A549 (cell line): ENCODE results near the gene CACNG5. TPM values are rescaled to one million over a fixed set of nuclear protein-coding genes. Genes with fewer than 3 reads are reported as not detected.

ENCODE experiments used
- ATAC-seq, 2 experiments: fragments of 200-7000 bp in 1 of 2; fragments of >200 bp in 1 of 2; cut with Nextera tagmentation in 1 of 2; cut with Tn5 transposase in 1 of 2; 3 replicates each; pipeline versions ENCODE4 v1.8.0 to v1.9.1; 2018 to 2020; ENCODE audit warnings: mild to moderate bottlenecking in 1 of 2, moderate library complexity in 1 of 2
- CTCF ChIA-PET: fragments of 300-600 bp; sonication (Branson Sonifier 250); formaldehyde crosslinking; extraction: SDS; loops from one replicate; lab custom pipeline; 2021; ENCODE audit warnings: antibody characterized with exemption, inconsistent platforms; lab: Yijun Ruan, JAX
- POLR2A ChIA-PET: fragments of 350-600 bp; formaldehyde crosslinking; extraction: SDS; loops from one replicate; lab custom pipeline; 2021; ENCODE audit warnings: antibody characterized with exemption, inconsistent platforms; lab: Yijun Ruan, JAX
- DNase-seq, 2 experiments: peaks; one replicate each; pipeline versions ENCODE4 v3.0.0 to v3.0.0-alpha.2; 2011 to 2016; ENCODE audit warnings: low read depth in 1 of 2, low spot score in 1 of 2
- FAIRE-seq: peaks from 2 replicates; lab custom pipeline; 2011; peaks lifted over from hg19 to GRCh38; lab: Jason Lieb, UNC
- H3K27ac ChIP-seq, 2 experiments: fragments of >200 bp; sonication (Bioruptor Twin); formaldehyde crosslinking; 3 replicates each; pipeline ENCODE4 v1.5.1; 2016 to 2017
- H3K4me1 ChIP-seq: fragments of >200 bp; sonication (Bioruptor Twin); formaldehyde crosslinking; 3 replicates; pipeline ENCODE4 v1.6.1; 2016
- H3K4me2 ChIP-seq: fragments of >200 bp; sonication (Bioruptor Twin); formaldehyde crosslinking; 3 replicates; pipeline ENCODE4 v1.6.1; 2016
- H3K4me3 ChIP-seq: fragments of >200 bp; sonication (Bioruptor Twin); formaldehyde crosslinking; 3 replicates; pipeline ENCODE4 v1.5.1; 2016
- H3K9me3 ChIP-seq: fragments of >200 bp; sonication (Bioruptor Twin); formaldehyde crosslinking; 3 replicates; pipeline ENCODE4 v1.6.1; 2016
- BHLHE40 ChIP-seq: IDR thresholded peaks from 2 replicates; pipeline ENCODE4 v1.6.1; 2012; ENCODE audit warnings: low read depth, low read length, inconsistent platforms
- CHD4 ChIP-seq: fragments of 200-600 bp; sonication (generic); IDR thresholded peaks from 2 replicates; pipeline ENCODE4 v1.6.1; 2016; ENCODE audit warnings: antibody characterized with exemption, mild to moderate bottlenecking, borderline replicate concordance
- EHF ChIP-seq: fragments of 250-450 bp; sonication (Bioruptor Pico); IDR thresholded peaks from 2 replicates; pipeline ENCODE4 v1.5.0; 2020; ENCODE audit warnings: mild to moderate bottlenecking
- ESRRA ChIP-seq: fragments of 150-350 bp; IDR thresholded peaks from 2 replicates; pipeline ENCODE4 v1.6.1; 2014; ENCODE audit warnings: mild to moderate bottlenecking, low read length, borderline replicate concordance
- FOSL2 ChIP-seq, 2 experiments: fragments of 450-650 bp in 1 of 2; fragments of >200 bp in 1 of 2; sonication (Bioruptor Twin) in 1 of 2; formaldehyde crosslinking; IDR thresholded peaks; 2 replicates each; pipeline versions ENCODE4 v1.5.0 to v1.6.1; 2016 to 2020; ENCODE audit warnings: mild to moderate bottlenecking in 1 of 2, moderate library complexity in 1 of 2
- GATA3 ChIP-seq: IDR thresholded peaks from 2 replicates; pipeline ENCODE4 v1.6.1; 2012; ENCODE audit warnings: borderline replicate concordance
- HOXA7 ChIP-seq: fragments of 250-450 bp; sonication (Bioruptor Pico); IDR thresholded peaks from 2 replicates; pipeline ENCODE4 v1.5.0; 2020; ENCODE audit warnings: mild to moderate bottlenecking, moderate library complexity
- JUN ChIP-seq, 2 experiments: fragments of >200 bp; sonication (Bioruptor Twin); formaldehyde crosslinking; IDR thresholded peaks; 2 replicates in 1 of 2; 3 replicates in 1 of 2; pipeline ENCODE4 v1.6.1; 2016 to 2017
- MAZ ChIP-seq: fragments of 150-350 bp; IDR thresholded peaks from 2 replicates; pipeline ENCODE4 v1.6.1; 2014; ENCODE audit warnings: antibody characterized with exemption, low read depth, low read length, borderline replicate concordance
- NFE2L2 ChIP-seq: fragments of 150-350 bp; conservative IDR thresholded peaks from 2 replicates; pipeline ENCODE4 v1.6.1; 2014; ENCODE audit warnings: low read length
- NR3C1 ChIP-seq: fragments of >200 bp; sonication (Bioruptor Twin); formaldehyde crosslinking; IDR thresholded peaks from 3 replicates; pipeline ENCODE4 v1.6.1; 2017
- POLR2A ChIP-seq: IDR thresholded peaks from 2 replicates; pipeline ENCODE4 v1.6.1; 2012; ENCODE audit warnings: mild to moderate bottlenecking, low read length
- RCOR1 ChIP-seq: fragments of 150-350 bp; IDR thresholded peaks from 2 replicates; pipeline ENCODE4 v1.6.1; 2014; ENCODE audit warnings: antibody characterized with exemption, low read length, low read depth
- RNF2 ChIP-seq: fragments of 200-600 bp; sonication (generic); IDR thresholded peaks from 2 replicates; pipeline ENCODE4 v1.6.1; 2016; ENCODE audit warnings: low read depth, mild to moderate bottlenecking, antibody characterized with exemption, moderate library complexity, borderline replicate concordance
- ZFP36 ChIP-seq: fragments of 450-650 bp; IDR thresholded peaks from 2 replicates; pipeline ENCODE4 v1.6.1; 2014; ENCODE audit warnings: borderline replicate concordance; ENCODE audit not compliant: partially characterized antibody
- ZSCAN20 ChIP-seq: fragments of 250-450 bp; sonication (Bioruptor Pico); IDR thresholded peaks from 2 replicates; pipeline ENCODE4 v1.8.0; 2022; ENCODE audit warnings: mild to moderate bottlenecking, moderate library complexity
- WGBS: methylation state at CpG from one replicate; pipeline ENCODE4 v1.1.6; 2017; ENCODE audit errors: missing lambda C conversion rate; 5-methylcytosine and 5-hydroxymethylcytosine counted together
- polyA plus RNA-seq, 4 experiments: library from polyadenylated mRNA; depleted of rRNA in 3 of 4; stranded (reverse); fragments of >200 nt; fragmentation: RNase III in 1 of 4; extraction: RNeasy Plus Mini Kit Qiagen cat#74134 plus additional on column Dnase treatment in 1 of 4; gene quantifications; 2 replicates in 3 of 4; 3 replicates in 1 of 4; pipeline ENCODE4 v1.2.3, GENCODE V29; 2011 to 2017
- TF ChIP-seq, protein P1 (sequence below): fragments of 150-350 bp; IDR thresholded peaks from 2 replicates; pipeline ENCODE4 v1.6.1; 2014; ENCODE audit warnings: low read depth, mild to moderate bottlenecking, low read length
- TF ChIP-seq, protein P2 (sequence below): fragments of >200 bp; sonication (Bioruptor Twin); formaldehyde crosslinking; IDR thresholded peaks from 2 replicates; pipeline ENCODE4 v1.6.1; 2016
- TF ChIP-seq, protein P3 (sequence below): fragments of >200 bp; sonication (Bioruptor Twin); formaldehyde crosslinking; IDR thresholded peaks from 3 replicates; pipeline ENCODE4 v1.5.1; 2016
- TF ChIP-seq, protein P4 (sequence below): fragments of 250-450 bp; sonication (Bioruptor Pico); IDR thresholded peaks from 2 replicates; pipeline ENCODE4 v1.5.0; 2020; ENCODE audit warnings: low read depth, mild to moderate bottlenecking, moderate library complexity
- TF ChIP-seq, protein P5 (sequence below): fragments of 450-650 bp; IDR thresholded peaks from 2 replicates; pipeline ENCODE4 v1.6.1; 2014; ENCODE audit warnings: antibody characterized with exemption

Gene CACNG5
- polyA plus RNA-seq, 2 of the 4 experiments (the other 2 are of a cell fraction): 0.09 TPM; not detected in 1

DNA sequence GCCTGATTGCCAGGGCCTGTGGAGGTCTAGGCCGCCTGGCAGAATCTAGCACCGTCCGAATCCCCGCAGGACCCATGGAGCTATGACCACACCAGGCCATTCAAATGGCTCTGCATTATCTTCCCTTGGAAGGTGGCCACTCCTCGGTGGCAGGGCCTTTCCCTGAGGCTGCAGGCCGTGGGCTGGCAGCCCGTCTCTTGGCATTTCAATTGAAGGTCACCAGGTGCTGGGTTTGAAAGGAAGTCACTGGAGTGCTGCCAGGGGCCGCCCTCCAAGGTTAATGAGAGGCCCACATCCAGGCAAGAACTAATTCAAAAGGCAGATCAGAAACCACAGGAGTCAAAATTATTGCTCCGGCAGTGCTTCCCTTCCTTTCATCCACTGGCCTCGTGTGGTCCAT lies 27.7 kb upstream of the CACNG5 start:
- Histone ChIP-seq H3K9me3 (no peaks in the 10 kb centered on the region), H3K27ac (no peak overlapping the region), H3K4me3 (no peak overlapping the region), H3K4me1 (no peaks in the 10 kb centered on the region), H3K4me2 (no peak overlapping the region)
- no peak for TF ChIP-seq NR3C1
- no peak for TF ChIP-seq EHF (CRISPR knock-in tag)
- TF ChIP-seq, protein P1, sequence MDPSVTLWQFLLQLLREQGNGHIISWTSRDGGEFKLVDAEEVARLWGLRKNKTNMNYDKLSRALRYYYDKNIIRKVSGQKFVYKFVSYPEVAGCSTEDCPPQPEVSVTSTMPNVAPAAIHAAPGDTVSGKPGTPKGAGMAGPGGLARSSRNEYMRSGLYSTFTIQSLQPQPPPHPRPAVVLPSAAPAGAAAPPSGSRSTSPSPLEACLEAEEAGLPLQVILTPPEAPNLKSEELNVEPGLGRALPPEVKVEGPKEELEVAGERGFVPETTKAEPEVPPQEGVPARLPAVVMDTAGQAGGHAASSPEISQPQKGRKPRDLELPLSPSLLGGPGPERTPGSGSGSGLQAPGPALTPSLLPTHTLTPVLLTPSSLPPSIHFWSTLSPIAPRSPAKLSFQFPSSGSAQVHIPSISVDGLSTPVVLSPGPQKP: no peak
- TF ChIP-seq, protein P2, sequence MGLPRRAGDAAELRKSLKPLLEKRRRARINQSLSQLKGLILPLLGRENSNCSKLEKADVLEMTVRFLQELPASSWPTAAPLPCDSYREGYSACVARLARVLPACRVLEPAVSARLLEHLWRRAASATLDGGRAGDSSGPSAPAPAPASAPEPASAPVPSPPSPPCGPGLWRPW: no peak
- TF ChIP-seq ZSCAN20: no peak
- TF ChIP-seq, protein P3, sequence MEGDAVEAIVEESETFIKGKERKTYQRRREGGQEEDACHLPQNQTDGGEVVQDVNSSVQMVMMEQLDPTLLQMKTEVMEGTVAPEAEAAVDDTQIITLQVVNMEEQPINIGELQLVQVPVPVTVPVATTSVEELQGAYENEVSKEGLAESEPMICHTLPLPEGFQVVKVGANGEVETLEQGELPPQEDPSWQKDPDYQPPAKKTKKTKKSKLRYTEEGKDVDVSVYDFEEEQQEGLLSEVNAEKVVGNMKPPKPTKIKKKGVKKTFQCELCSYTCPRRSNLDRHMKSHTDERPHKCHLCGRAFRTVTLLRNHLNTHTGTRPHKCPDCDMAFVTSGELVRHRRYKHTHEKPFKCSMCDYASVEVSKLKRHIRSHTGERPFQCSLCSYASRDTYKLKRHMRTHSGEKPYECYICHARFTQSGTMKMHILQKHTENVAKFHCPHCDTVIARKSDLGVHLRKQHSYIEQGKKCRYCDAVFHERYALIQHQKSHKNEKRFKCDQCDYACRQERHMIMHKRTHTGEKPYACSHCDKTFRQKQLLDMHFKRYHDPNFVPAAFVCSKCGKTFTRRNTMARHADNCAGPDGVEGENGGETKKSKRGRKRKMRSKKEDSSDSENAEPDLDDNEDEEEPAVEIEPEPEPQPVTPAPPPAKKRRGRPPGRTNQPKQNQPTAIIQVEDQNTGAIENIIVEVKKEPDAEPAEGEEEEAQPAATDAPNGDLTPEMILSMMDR: no peak
- TF ChIP-seq CHD4: no peak
- TF ChIP-seq ZFP36: no peak
- no peak for TF ChIP-seq HOXA7
- TF ChIP-seq ESRRA: no peak
- no peak for TF ChIP-seq GATA3
- no peak for TF ChIP-seq JUN (IDR thresholded peaks at IDR 0.05)
- TF ChIP-seq, protein P4, sequence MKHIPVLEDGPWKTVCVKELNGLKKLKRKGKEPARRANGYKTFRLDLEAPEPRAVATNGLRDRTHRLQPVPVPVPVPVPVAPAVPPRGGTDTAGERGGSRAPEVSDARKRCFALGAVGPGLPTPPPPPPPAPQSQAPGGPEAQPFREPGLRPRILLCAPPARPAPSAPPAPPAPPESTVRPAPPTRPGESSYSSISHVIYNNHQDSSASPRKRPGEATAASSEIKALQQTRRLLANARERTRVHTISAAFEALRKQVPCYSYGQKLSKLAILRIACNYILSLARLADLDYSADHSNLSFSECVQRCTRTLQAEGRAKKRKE (CRISPR knock-in tag): no peak
- TF ChIP-seq, protein P5, sequence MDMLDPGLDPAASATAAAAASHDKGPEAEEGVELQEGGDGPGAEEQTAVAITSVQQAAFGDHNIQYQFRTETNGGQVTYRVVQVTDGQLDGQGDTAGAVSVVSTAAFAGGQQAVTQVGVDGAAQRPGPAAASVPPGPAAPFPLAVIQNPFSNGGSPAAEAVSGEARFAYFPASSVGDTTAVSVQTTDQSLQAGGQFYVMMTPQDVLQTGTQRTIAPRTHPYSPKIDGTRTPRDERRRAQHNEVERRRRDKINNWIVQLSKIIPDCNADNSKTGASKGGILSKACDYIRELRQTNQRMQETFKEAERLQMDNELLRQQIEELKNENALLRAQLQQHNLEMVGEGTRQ: no peak
- TF ChIP-seq MAZ: no peak
- TF ChIP-seq RCOR1: no peak
- no peak for TF ChIP-seq NFE2L2
- TF ChIP-seq RNF2: no peak
- TF ChIP-seq POLR2A: no peak
- no peak for ATAC-seq
- no peak for DNase-seq
- ChIA-PET POLR2A (no interaction called here), CTCF (no interaction called here)
- FAIRE-seq: no peak
- WGBS: 91% methylated on average over 10 of the region's 10 CpGs

DNA sequence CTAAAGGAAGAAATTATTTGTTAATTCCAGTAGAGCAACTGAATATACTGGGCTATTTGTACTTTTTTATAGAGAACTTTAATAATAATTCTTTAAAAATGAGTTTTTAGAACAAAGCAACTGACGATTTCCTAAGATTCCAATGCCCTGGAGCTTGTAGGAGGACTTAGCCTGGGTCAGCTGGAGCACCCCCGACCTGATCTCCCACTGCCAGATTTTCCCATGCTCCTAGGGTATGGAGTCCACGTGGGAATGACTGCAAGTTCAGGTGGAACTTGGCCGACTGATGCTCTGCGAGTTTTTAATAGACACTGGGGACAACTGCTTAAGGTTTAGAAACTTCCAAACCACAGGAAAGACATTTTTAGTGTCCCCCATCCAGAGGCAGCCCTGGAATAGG lies 25.5 kb upstream of the CACNG5 start:
- ATAC-seq: no peak
- H3K4me3 ChIP-seq: no peak overlapping the region
- POLR2A ChIA-PET: no interaction called here
- H3K9me3 ChIP-seq: no peaks in the 10 kb centered on the region
- TF ChIP-seq FOSL2 (IDR thresholded peaks at IDR 0.05) (no peak), FOSL2 (CRISPR knock-in tag; IDR thresholded peaks at IDR 0.05) (no peak), RNF2 (no peak), BHLHE40 (no peak), NR3C1 (no peak)
- TF ChIP-seq, protein P3: no peak
- TF ChIP-seq, all 56 proteins: peak for 0
- no peaks in the 10 kb centered on the region for H3K4me1 ChIP-seq
- H3K27ac ChIP-seq: no peak overlapping the region
- WGBS: 81% methylated on average over 5 of the region's 5 CpGs
- no peak overlapping the region for H3K4me2 ChIP-seq
- CTCF ChIA-PET: no interaction called here
- no peak for DNase-seq
- no peak for FAIRE-seq
